Skin of body (tissue), 3 donors: ENCODE measurements around the gene PRX. TPM values are rescaled to one million over a fixed set of nuclear protein-coding genes. Genes with fewer than 3 reads are reported as not detected.

Experiments used
- DNase-seq: peaks from one replicate; lab custom pipeline; 2025; lab: John Stamatoyannopoulos, UW
- small RNA-seq: library from RNA; depleted of rRNA; stranded (forward); fragments of <200 nt; gene quantifications from one replicate; pipeline ENCODE3, GENCODE V24; 2014; ENCODE audit warnings: low replicate concordance
- total RNA-seq: library from RNA; depleted of rRNA; stranded (reverse); fragments of >200 nt; gene quantifications from one replicate; pipeline ENCODE4 v1.2.3, GENCODE V29; 2014

PRX gene
- total RNA-seq, 1 donor from 2014 or later, result 5.2 TPM

GRCh38 chr19:40365010-40365409 lies 48.2 kb downstream of the PRX start:
- DNase-seq, result no peak

GRCh38 chr19:40363069-40363468 lies 50.1 kb downstream of the PRX start:
- DNase-seq, result no peak

- no peak for DNase-seq
These were observed 51.0 kb downstream of the PRX start for GRCh38 chr19:40362160-40362559.

GRCh38 chr19:40360708-40361241 lies 52.4 kb downstream of the PRX start:
- DNase-seq, result no peak

GRCh38 chr19:40360020-40360707 lies 53.0 kb downstream of the PRX start:
- DNase-seq, result no peak

- DNase-seq, result no peak
These were observed 54.4 kb downstream of the PRX start for GRCh38 chr19:40358773-40359172.

GRCh38 chr19:40357640-40358039 lies 55.5 kb downstream of the PRX start:
- DNase-seq, result no peak

GRCh38 chr19:40356681-40357595 lies 56.2 kb downstream of the PRX start:
- DNase-seq, result no peak

GRCh38 chr19:40355975-40356680 lies 57.0 kb downstream of the PRX start:
- DNase-seq, result no peak

- DNase-seq, result peak; percentile 27
These were observed 64.1 kb downstream of the PRX start for GRCh38 chr19:40348961-40349507.

- peak; percentile 99 for DNase-seq
These were observed 64.9 kb downstream of the PRX start, which contains the start of the genes C19orf47 and PLD3 for GRCh38 chr19:40348125-40348913. C19orf47 (minus strand) TSS chr19:40348397; CDS start chr19:40341857, 6,540 bp downstream. PLD3 (plus strand) TSS chr19:40348695; CDS start chr19:40366484, 17,789 bp downstream.

GRCh38 chr19:40344422-40344821 lies 68.8 kb downstream of the PRX start:
- no peak for DNase-seq

Small RNA genes within 50 kb of the gene (small RNA-seq; reads per million reads assigned to genes)
- gene MIR6796 (not detected), gene RF00017 (not detected)

Other genes with a start within 250 kb of the PRX start
- 4.5 TPM for gene MAP3K10, start 222.0 kb downstream of the PRX start, total RNA-seq
- not detected for gene TTC9B, start 195.0 kb downstream of the PRX start, total RNA-seq
- 0.39 TPM for gene CCNP, start 186.7 kb downstream of the PRX start, total RNA-seq
- 94.4 TPM for gene AKT2, start 128.0 kb downstream of the PRX start, total RNA-seq
- 8.2 TPM for gene C19orf47, start 65.0 kb downstream of the PRX start, total RNA-seq
- gene PLD3, start 64.7 kb downstream of the PRX start, total RNA-seq, result 137 TPM
- gene HIPK4, start 23.2 kb downstream of the PRX start, total RNA-seq, result 0.10 TPM
- 10.6 TPM for gene SERTAD1, start 12.6 kb upstream of the PRX start, total RNA-seq
- 30.8 TPM for gene SERTAD3, start 31.0 kb upstream of the PRX start, total RNA-seq
- gene BLVRB, start 52.4 kb upstream of the PRX start, total RNA-seq, result 107 TPM
- 1.2 TPM for gene SPTBN4, start 53.6 kb upstream of the PRX start, total RNA-seq
- 12.3 TPM for gene SHKBP1, start 163.5 kb upstream of the PRX start, total RNA-seq
- gene LTBP4, start 188.0 kb upstream of the PRX start, total RNA-seq, result 72.0 TPM